GM12878 (cell line): ENCODE results near the gene IRAG1. TPM values are rescaled to one million over a fixed set of nuclear protein-coding genes. Genes with fewer than 3 reads are reported as not detected.
A peak's percentile ranks its signal among the peaks of the same experiment; 100 is the strongest.

Source experiments
- CBX3 ChIP-seq: fragments of 200-600 bp; sonication (generic); IDR thresholded peaks from 2 replicates; pipeline ENCODE4 v1.6.1; 2016; ENCODE audit warnings: low read depth, borderline replicate concordance
- GABPA ChIP-seq: IDR thresholded peaks from 2 replicates; pipeline ENCODE4 v1.6.1; 2014; ENCODE audit warnings: antibody characterized with exemption, low read depth, mild to moderate bottlenecking, inconsistent platforms
- IKZF1 ChIP-seq: fragments of 450-650 bp; conservative IDR thresholded peaks from 2 replicates; pipeline ENCODE4 v1.6.1; 2017; ENCODE audit warnings: antibody characterized with exemption, mild to moderate bottlenecking
- JUND ChIP-seq: IDR thresholded peaks from 2 replicates; pipeline ENCODE4 v1.6.1; 2012; ENCODE audit warnings: low read depth, mild to moderate bottlenecking, low read length, improper control_type of control experiment, moderate library complexity
- KLF5 ChIP-seq: fragments of 450-650 bp; IDR thresholded peaks from 2 replicates; pipeline ENCODE4 v1.6.1; 2014; ENCODE audit warnings: mild to moderate bottlenecking; ENCODE audit not compliant: partially characterized antibody
- MEF2A ChIP-seq: IDR thresholded peaks from 2 replicates; pipeline ENCODE4 v1.6.1; 2011; ENCODE audit warnings: low read depth, mild to moderate bottlenecking, low read length, moderate library complexity; ENCODE audit not compliant: insufficient read depth
- MEF2B ChIP-seq: fragments of 450-650 bp; IDR thresholded peaks from 2 replicates; pipeline ENCODE4 v1.6.1; 2018; ENCODE audit warnings: mild to moderate bottlenecking, moderate library complexity; ENCODE audit not compliant: partially characterized antibody, poor library complexity, severe bottlenecking
- MTA2 ChIP-seq: fragments of 450-650 bp; IDR thresholded peaks from 2 replicates; pipeline ENCODE4 v1.6.1; 2016; ENCODE audit warnings: low read depth, mild to moderate bottlenecking, moderate library complexity
- MYC ChIP-seq: IDR thresholded peaks from 2 replicates; pipeline ENCODE4 v1.6.1; 2011; ENCODE audit warnings: mild to moderate bottlenecking, low read length, moderate library complexity, inconsistent platforms; ENCODE audit not compliant: insufficient read depth, insufficient replicate concordance, insufficient read length, severe bottlenecking
- PAX8 ChIP-seq: fragments of 450-650 bp; IDR thresholded peaks from 2 replicates; pipeline ENCODE4 v1.6.1; 2017; ENCODE audit warnings: mild to moderate bottlenecking, moderate library complexity
- POLR2A ChIP-seq: IDR thresholded peaks from 2 replicates; pipeline ENCODE4 v1.6.1; 2011; ENCODE audit warnings: low read depth, mild to moderate bottlenecking, low read length
- RB1 ChIP-seq: fragments of 450-650 bp; formaldehyde crosslinking; IDR thresholded peaks from 2 replicates; pipeline ENCODE4 v1.6.1; 2017; ENCODE audit warnings: mild to moderate bottlenecking, borderline replicate concordance
- RELA ChIP-seq: fragments of 450-650 bp; IDR thresholded peaks from 2 replicates; pipeline ENCODE4 v1.8.0; 2014; ENCODE audit warnings: borderline replicate concordance; ENCODE audit not compliant: partially characterized antibody
- SMAD1 ChIP-seq: fragments of 450-650 bp; IDR thresholded peaks from 2 replicates; pipeline ENCODE4 v1.6.1; 2018; ENCODE audit warnings: mild to moderate bottlenecking, low read depth; ENCODE audit not compliant: partially characterized antibody
- SPI1 ChIP-seq: IDR thresholded peaks from 2 replicates; pipeline ENCODE4 v1.6.1; 2011; ENCODE audit warnings: low read depth, mild to moderate bottlenecking, low read length, moderate library complexity, borderline replicate concordance; ENCODE audit not compliant: insufficient read depth
- STAT3 ChIP-seq: IDR thresholded peaks from 2 replicates; pipeline ENCODE4 v1.6.1; 2011; ENCODE audit warnings: low read depth, low read length, improper control_type of control experiment
- SUPT20H ChIP-seq: IDR thresholded peaks from 2 replicates; pipeline ENCODE4 v1.6.1; 2011; ENCODE audit warnings: low read depth, mild to moderate bottlenecking, low read length, moderate library complexity, borderline replicate concordance; ENCODE audit not compliant: control insufficient read depth
- SUZ12 ChIP-seq: fragments of 200-600 bp; sonication (generic); IDR thresholded peaks from one replicate; pipeline ENCODE4 v1.6.1; 2018; ENCODE audit warnings: antibody characterized with exemption, mild to moderate bottlenecking; ENCODE audit not compliant: unreplicated experiment
- ZNF24 ChIP-seq: fragments of 450-650 bp; IDR thresholded peaks from 2 replicates; pipeline ENCODE4 v1.6.1; 2017; ENCODE audit warnings: antibody characterized with exemption, mild to moderate bottlenecking
- ZSCAN29 ChIP-seq: fragments of 450-650 bp; IDR thresholded peaks from 2 replicates; pipeline ENCODE4 v1.6.1; 2017; ENCODE audit warnings: mild to moderate bottlenecking, moderate library complexity
- polyA plus RNA-seq, 11 experiments: library from polyadenylated mRNA; depleted of rRNA in 4 of 11; unstranded in 6 of 11; stranded (reverse) in 5 of 11; fragments of >200 nt; fragmentation: Nextera tagmentation in 4 of 11; fragmentation: Illumina TruSeq in 1 of 11; extraction: Ambion mirVana in 4 of 11; extraction: Trizol in 1 of 11; gene quantifications; 1 replicate in 1 of 11; 2 replicates in 10 of 11; pipeline versions ENCODE4 v1.2.1 to v1.2.3, GENCODE V29; 2011 to 2016; ENCODE audit warnings: inconsistent platforms in 2 of 11, missing spikeins in 2 of 11, low read depth in 1 of 11
- total RNA-seq, 4 experiments: library from RNA; depleted of rRNA in 3 of 4; stranded (reverse); fragments of >200 nt in 3 of 4; fragmentation: Illumina TruSeq in 1 of 4; extraction: Trizol in 1 of 4; gene quantifications; 2 replicates each; pipeline versions ENCODE4 v1.2.1 to v1.2.3, GENCODE V29; 2013 to 2021
- TF ChIP-seq, protein P1 (sequence below): IDR thresholded peaks from 2 replicates; pipeline ENCODE4 v1.6.1; 2011; ENCODE audit warnings: low read depth, mild to moderate bottlenecking, low read length, moderate library complexity, borderline replicate concordance; ENCODE audit errors: extremely low read depth
- TF ChIP-seq, protein P2 (sequence below): fragments of 450-650 bp; IDR thresholded peaks from 2 replicates; pipeline ENCODE4 v1.6.1; 2017; ENCODE audit warnings: mild to moderate bottlenecking, low read depth, inconsistent platforms; ENCODE audit not compliant: poor library complexity, severe bottlenecking
- TF ChIP-seq, protein P3 (sequence below): IDR thresholded peaks from 2 replicates; pipeline ENCODE4 v1.6.1; 2012; ENCODE audit warnings: low read length, inconsistent platforms
- TF ChIP-seq, protein P4 (sequence below): IDR thresholded peaks from 2 replicates; pipeline ENCODE4 v1.6.1; 2011; ENCODE audit warnings: borderline replicate concordance, low read depth, mild to moderate bottlenecking, moderate library complexity, low read length; ENCODE audit not compliant: insufficient read depth, poor library complexity, severe bottlenecking

IRAG1 gene
- total and polyA plus RNA-seq, 10 of the 15 experiments (the other 5 are each of a cell fraction or from before 2014, with no cell fraction given), result 0.02 to 0.18 (median 0.06) TPM; not detected in 4

DNA sequence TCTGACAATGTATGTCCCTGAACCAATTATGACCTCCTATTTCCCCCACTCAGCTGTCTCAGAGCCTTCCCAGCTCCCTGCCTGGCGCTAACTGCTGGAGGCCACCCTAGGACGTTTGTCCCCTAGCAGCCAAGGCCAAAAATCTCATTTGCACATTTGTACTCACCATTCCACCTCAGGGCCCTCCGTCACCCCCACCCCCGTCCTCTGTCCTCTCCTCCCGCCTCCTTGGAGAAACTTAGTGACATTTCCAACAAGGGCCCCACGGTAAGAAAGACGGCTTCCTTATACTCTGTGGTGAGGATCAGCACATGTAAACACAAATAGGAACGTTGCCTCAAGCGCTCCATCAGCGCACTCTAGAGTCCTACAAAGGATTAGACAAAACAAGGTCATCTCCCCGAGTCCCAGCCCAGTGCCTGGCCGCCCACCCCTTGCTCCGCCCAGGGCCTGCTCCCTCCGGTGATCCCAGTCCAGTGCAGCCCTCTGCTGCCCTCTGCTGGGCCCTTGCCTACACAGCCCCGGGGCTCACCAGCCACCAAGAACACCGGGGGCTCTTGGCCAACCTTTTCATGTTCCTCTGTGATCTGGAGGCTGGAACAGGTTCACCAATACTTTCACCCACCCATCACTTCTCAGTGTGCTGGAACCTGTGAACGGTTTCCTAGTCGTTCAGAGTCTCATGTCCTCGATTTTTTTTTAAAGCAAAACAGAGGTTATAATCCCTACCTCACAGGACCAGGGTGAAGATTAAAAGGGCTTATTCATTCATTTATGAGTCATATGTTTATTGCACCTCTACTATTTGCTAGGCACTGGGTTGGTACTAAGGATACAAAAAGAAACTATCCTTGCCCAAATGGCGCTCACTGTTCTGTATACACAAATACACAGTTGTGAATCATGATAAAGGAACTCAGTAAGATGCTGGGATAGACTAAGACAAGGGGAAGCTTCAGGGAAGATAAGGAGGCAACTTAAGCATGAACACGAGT, 42.2 kb upstream of the IRAG1 start (continued):
- TF ChIP-seq, protein P1, sequence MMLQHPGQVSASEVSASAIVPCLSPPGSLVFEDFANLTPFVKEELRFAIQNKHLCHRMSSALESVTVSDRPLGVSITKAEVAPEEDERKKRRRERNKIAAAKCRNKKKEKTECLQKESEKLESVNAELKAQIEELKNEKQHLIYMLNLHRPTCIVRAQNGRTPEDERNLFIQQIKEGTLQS, result no peak
- no peak for TF ChIP-seq ZNF24
- TF ChIP-seq SUPT20H, result no peak
- TF ChIP-seq, protein P2, sequence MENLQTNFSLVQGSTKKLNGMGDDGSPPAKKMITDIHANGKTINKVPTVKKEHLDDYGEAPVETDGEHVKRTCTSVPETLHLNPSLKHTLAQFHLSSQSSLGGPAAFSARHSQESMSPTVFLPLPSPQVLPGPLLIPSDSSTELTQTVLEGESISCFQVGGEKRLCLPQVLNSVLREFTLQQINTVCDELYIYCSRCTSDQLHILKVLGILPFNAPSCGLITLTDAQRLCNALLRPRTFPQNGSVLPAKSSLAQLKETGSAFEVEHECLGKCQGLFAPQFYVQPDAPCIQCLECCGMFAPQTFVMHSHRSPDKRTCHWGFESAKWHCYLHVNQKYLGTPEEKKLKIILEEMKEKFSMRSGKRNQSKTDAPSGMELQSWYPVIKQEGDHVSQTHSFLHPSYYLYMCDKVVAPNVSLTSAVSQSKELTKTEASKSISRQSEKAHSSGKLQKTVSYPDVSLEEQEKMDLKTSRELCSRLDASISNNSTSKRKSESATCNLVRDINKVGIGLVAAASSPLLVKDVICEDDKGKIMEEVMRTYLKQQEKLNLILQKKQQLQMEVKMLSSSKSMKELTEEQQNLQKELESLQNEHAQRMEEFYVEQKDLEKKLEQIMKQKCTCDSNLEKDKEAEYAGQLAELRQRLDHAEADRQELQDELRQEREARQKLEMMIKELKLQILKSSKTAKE, result peak; percentile 23
- no peak for TF ChIP-seq GABPA
- TF ChIP-seq POLR2A, result no peak
- no peak for TF ChIP-seq SMAD1
- no peak for TF ChIP-seq CBX3
- TF ChIP-seq MEF2B, result no peak
- TF ChIP-seq IKZF1, result no peak
- TF ChIP-seq RELA, result peak; percentile 49
- TF ChIP-seq ZSCAN29, result no peak
- no peak for TF ChIP-seq SPI1
- no peak for TF ChIP-seq SUZ12
- TF ChIP-seq, protein P3, sequence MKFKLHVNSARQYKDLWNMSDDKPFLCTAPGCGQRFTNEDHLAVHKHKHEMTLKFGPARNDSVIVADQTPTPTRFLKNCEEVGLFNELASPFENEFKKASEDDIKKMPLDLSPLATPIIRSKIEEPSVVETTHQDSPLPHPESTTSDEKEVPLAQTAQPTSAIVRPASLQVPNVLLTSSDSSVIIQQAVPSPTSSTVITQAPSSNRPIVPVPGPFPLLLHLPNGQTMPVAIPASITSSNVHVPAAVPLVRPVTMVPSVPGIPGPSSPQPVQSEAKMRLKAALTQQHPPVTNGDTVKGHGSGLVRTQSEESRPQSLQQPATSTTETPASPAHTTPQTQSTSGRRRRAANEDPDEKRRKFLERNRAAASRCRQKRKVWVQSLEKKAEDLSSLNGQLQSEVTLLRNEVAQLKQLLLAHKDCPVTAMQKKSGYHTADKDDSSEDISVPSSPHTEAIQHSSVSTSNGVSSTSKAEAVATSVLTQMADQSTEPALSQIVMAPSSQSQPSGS, result no peak
- 0 out of 2 replicates have a peak, but pooled peaks have one; percentile 44 for TF ChIP-seq MEF2A
- TF ChIP-seq, protein P4, sequence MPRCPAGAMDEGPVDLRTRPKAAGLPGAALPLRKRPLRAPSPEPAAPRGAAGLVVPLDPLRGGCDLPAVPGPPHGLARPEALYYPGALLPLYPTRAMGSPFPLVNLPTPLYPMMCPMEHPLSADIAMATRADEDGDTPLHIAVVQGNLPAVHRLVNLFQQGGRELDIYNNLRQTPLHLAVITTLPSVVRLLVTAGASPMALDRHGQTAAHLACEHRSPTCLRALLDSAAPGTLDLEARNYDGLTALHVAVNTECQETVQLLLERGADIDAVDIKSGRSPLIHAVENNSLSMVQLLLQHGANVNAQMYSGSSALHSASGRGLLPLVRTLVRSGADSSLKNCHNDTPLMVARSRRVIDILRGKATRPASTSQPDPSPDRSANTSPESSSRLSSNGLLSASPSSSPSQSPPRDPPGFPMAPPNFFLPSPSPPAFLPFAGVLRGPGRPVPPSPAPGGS, result no peak
- no peak for TF ChIP-seq JUND
- no peak for TF ChIP-seq MYC
- TF ChIP-seq PAX8, result no peak
- TF ChIP-seq STAT3, result no peak
- TF ChIP-seq MTA2, result no peak
- peak; percentile 29 for TF ChIP-seq KLF5
- peak; percentile 73; the same call in 1 of the 2 replicates for TF ChIP-seq RB1
